GM12873 (cell line): ENCODE results near the gene EYA4.

Experiments
- TF ChIP-seq, protein P1 (sequence below): IDR thresholded peaks from 2 replicates; pipeline ENCODE4 v1.5.1; 2012; ENCODE audit warnings: low read depth, mild to moderate bottlenecking, moderate library complexity, low read length, control low read depth; ENCODE audit not compliant: insufficient read depth; ENCODE audit errors: missing control alignments

The EYA4 gene

DNA sequence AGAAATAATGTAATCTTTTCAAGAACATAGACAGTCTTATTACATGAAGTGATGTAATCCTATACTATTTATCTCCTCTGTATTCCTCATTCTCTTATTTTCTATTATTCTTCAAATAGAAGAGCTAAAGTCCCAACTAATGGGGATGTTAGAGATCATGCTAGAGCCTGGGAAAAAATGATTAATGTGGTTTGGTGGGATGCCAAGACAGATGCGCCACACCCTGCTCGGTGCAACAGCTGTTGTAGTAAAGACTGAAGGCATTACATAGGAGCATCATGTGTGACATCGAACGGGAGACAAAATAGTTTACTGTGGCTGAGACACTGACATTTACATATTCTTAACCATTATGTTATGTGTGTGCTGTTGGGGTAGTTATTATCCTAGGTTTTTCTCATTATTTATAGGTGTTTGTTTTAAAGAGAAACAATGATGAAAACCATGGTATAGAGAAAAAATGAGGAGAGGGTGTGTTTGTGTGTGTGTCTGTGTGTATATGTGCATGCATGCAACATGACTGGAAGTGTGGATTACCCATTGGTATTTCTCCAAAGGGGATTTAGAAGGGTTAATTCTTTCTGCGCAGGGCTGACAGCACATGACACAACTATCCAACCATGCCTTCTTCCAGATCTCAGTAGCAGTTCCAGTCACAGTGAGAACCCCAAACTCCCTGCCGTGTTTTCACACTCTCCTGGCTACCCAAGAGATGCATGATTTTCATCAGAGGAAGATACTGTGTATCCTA, 155.3 kb downstream of the EYA4 start:
- TF ChIP-seq, protein P1, sequence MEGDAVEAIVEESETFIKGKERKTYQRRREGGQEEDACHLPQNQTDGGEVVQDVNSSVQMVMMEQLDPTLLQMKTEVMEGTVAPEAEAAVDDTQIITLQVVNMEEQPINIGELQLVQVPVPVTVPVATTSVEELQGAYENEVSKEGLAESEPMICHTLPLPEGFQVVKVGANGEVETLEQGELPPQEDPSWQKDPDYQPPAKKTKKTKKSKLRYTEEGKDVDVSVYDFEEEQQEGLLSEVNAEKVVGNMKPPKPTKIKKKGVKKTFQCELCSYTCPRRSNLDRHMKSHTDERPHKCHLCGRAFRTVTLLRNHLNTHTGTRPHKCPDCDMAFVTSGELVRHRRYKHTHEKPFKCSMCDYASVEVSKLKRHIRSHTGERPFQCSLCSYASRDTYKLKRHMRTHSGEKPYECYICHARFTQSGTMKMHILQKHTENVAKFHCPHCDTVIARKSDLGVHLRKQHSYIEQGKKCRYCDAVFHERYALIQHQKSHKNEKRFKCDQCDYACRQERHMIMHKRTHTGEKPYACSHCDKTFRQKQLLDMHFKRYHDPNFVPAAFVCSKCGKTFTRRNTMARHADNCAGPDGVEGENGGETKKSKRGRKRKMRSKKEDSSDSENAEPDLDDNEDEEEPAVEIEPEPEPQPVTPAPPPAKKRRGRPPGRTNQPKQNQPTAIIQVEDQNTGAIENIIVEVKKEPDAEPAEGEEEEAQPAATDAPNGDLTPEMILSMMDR, result no peak

DNA sequence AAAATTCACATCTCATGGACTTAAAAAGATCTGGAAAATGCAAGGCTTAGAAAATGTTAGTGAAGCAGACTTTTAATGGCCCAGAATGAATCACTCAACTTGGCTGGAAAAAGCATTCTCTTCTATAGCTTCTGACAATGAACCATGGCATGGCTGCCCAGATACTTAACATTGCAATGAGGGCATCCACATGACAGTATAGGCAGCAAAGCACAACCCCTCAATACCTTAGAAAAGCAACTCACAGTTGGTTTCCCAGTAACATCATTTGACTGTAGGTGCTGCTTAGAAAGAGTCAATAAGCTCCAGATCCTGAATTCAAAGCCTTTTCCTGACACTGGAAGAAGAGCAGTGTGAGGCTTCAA, 155.8 kb downstream of the EYA4 start:
- TF ChIP-seq, protein P1, result no peak

DNA sequence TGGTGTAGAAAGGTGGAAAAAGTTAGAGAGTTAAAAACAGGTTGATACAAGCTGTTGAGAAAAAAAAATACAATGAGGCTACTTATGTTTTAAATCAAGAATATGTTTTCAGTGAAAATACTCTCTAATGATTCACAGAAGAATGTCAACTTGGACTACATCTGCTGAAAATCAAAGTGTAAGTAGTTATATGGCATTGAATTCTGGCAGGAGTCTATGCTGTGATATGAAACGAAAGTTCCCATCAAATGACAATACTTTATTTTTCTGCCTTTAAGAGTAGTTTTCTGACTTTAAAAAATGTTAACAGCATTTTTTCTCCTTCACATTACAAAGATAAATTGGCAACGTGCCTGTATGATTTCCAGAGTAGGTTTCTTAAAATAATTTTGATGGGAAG, 158.3 kb downstream of the EYA4 start:
- TF ChIP-seq, protein P1, result no peak

DNA sequence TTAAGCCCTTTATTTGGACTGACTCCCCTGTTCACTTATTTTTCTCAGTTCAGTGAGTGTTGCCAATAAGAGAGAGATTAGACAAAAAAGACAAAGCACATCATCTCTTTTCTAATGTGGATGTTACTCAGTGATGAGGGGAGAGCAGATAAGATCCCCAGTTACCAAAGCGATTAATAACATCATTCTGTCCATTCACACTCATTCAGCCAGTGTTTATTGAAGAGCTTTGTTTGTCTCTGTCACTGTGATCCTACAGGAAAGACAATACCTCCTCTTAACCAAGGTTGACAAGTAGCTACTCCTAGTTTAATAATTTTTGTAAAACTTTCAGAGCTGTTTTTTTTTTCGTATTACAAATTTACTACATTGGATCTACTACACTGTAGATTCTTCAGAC, 163.0 kb downstream of the EYA4 start:
- TF ChIP-seq, protein P1, result no peak

DNA sequence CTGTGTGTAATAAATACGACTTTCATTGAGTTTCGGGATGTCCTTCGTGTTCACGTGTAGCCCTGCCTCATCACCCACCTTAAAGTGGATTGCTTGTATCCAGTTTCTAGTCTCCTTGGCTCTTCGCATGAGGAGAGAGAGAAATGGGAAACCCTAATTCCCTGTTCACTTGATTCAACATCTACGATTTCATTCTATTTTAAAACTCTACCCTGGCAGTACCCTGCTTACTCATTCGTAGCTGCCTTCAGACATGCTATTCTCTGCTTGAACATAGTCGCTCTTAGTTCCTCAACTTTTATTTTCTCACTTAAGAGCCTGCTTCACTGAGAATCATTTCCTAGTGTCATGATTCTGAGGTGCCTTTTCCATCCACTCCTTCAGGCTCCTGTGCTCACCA, 163.6 kb downstream of the EYA4 start:
- TF ChIP-seq, protein P1, result no peak

DNA sequence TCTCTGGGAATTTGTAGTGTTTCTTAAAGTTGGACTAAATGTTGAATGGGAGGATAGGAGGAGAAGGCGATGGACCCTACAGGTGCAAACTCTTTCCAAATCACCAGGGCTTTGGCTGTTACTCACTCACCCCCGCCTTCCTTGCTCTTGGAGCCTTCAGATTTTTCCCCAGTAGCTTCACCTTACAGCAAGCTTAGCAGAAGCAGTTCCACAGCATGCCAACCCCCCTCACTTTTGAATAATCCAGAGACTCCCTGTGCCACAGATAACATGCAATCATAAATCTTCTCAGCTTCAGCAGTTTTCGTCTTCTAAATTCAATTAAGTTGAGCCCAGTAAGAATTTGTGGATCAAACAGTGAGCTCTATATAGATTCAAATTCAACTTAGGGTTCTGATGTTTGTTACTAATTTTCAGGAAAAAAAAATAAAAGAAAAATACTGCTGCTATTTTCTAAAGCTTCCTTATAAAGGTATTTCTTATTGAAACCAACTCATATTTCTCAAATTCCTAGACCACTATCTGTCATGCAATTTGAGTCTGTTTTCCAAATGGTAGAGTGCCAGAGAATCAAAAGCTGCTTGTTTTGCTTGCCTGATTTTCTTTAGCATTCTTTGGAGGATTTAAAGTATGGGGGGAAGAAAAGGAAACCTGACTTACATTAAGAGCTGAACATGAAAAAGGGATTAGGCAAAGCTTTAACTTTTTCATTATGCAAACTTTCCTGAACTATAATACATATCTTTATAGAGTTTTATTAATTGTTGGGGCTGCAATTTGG, 166.4 kb downstream of the EYA4 start:
- TF ChIP-seq, protein P1, result no peak

DNA sequence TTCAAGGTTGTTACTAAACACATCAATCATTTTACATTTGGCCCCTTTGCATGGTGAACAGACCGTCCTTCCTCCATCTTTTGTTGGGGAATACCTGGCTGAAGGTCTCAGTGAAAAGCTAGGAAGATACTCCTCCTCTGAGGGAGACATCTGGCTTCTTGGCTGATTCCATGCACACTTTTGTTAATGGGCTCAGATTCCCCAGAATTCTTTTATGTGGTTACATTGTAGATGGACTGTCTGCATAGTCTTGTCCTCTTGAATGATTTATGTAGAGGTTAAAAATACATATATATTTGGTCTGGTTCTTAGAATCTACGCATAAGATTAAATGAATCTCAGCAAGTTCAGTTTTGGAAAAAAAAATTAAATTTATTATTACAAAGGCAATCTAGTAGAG, 167.0 kb downstream of the EYA4 start:
- TF ChIP-seq, protein P1, result no peak
